UCSD-AML1 (cell line): ENCODE results near the gene GRIP2.

Experiments
- DNase-seq: peaks from one replicate; lab custom pipeline; 2025; ENCODE audit not compliant: unreplicated experiment; lab: John Stamatoyannopoulos, UW

Gene GRIP2

DNA sequence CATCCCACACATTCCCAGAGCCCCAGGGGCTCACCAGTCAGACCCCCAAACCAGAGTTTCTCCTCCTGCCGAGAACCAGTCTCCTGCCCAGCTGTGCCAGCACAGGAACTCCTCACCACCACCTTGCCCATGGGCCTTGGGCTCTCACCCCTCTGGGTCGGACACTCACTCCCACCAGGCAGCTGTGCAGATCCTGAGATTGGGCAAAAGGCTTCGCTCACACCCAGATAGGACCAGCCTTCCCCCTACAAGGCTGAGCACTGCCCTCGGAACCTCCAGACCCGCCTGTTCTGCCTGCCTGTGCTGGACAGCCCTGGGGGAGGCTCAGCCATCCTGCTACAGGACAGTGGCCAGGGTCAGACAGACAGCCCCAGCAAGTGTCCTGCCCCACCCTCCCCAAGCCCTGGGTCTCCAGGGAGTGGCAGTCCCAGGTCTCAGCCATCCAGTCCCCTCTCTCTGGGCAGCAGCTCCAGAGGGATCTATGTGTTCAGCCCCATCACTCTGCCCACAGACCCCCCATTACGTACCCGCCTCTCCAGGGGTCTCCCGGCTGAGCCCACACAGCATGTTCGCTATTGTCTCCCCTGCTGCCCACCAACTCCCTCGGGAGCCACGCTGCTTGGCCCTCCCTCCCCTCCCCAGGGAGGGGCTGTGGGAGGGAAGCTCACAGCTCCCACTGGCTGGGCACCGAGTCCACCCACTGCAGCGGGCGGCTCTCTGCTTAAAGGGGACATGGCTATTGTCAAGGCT, at the start of gene GRIP2:
GRIP2 (minus strand) TSS at position 601 of the 750 bp plus-strand sequence; CDS start at position 567, 34 bp downstream.
- no peak for DNase-seq

DNA sequence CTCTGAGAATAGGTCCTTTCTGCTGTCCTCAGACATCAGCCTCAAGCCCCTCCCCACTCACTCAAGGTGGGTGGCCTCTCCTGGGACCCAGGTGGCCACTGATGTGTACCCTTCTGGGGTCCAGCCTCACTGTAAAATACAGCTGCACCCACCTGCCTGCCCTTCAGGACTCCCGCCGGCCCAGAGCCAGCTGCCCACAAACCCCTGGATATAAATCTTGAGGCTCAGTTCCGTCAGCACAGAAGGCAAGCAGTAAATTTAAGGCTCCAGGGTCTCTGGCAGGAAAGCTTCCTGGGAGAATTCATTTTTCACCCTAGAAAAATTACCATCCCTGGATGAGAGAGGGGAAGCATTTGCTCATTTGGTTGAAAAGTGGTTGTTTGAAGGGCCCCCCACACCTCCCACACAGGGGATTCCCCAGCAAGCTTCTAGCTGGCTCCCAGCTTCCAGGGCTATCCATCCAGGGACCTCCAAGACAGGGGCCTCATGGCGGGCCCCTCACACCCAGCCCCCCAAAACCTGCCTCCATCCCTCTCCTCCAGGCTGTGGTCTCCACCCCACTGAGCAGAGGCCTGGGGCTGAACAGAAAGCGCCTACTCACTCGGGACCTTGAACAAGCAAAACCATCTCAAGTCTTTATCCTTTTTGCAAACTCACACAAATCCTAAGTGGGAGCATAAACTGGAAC, 48.4 kb upstream of the GRIP2 start:
- DNase-seq, result no peak

DNA sequence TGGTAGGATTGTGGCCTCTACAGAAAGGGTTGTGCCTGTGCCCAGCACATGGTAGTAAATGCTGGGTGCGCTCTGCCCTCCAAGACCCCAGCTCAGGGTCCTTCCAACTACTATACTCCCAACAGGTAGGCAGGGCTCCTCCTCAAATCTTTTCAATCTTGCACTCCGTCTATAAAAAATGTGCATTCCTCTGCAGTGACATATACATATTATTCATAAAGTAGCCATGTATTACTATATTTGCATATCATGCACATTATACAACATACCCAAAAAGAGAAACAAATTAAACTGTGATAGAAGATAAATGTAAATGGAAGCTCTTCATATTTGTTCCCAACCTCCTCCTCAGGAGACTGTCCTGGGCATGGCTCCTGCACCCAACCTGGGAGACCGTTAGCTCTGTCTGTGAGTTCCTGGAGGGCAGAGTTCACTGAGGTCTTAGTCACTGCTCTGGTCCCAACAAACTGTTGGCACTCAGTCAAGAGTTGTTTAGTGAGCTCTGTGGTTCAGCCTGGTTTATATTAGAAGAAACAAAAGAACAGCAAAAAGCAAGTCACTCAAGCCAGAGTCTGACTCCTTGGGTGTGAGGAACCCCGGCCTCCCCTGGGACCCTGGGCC, 47.7 kb upstream of the GRIP2 start:
- no peak for DNase-seq

DNA sequence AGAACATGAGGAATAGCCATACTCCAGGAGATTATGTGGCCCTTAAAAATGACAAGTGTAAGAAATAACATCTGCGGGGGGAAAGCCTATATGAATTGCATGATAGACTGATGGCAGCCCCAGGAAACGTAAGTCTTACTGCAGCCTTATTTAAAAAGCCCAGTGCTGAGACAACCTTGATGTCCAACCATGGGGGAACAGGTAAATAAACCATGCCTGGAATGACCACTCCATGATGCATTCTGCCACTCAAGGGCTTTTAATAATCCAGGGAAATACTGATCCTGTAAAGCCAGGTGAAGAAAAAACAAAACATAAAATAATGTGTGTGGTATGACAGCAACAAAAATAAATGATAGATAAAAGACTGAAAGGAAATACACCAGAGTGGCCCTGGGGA, 46.5 kb upstream of the GRIP2 start:
- no peak for DNase-seq

DNA sequence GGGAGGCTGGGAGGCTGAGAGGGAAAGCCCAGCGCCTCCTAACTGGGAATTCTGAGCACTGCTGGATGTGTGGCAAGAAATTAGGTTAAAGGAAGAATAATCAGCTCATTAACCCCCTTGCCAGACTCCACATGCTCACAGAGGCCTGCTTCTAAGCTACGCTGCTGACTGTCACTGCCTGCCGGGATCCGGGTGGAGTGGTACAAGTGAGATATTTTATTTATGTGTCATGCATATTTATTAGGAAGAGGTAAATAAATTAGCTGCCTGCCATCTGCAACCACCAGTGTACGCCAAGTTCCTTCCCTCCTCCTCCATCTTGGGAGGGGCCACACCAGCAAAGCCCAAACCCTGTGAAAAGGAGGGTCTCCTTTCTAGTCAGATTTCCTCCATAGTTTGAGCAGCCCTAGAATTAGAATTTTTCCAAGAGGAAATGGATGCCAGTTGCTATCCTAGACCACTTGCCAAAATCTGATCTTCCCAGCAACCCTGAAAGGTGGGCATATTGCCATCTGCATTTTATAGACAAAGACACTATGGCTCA, 43.5 kb upstream of the GRIP2 start:
- no peak for DNase-seq

DNA sequence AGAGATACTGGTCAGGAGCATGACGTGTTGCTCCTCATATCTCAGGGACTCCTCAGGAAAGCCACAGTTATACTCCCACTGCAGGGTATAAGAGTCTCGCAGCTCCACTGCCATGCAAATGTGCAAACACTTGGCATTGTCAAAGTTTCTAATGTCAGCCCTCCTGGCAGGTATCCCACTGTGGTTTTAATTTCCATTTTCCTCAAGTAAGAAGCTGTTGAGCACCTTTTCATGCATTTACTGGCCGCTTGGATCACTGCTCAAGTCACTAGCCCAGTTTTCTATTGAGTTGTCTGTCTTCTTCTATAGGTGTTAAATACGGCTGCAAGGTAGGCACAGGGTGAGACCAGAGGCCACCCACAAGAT, 41.9 kb upstream of the GRIP2 start:
- no peak for DNase-seq

DNA sequence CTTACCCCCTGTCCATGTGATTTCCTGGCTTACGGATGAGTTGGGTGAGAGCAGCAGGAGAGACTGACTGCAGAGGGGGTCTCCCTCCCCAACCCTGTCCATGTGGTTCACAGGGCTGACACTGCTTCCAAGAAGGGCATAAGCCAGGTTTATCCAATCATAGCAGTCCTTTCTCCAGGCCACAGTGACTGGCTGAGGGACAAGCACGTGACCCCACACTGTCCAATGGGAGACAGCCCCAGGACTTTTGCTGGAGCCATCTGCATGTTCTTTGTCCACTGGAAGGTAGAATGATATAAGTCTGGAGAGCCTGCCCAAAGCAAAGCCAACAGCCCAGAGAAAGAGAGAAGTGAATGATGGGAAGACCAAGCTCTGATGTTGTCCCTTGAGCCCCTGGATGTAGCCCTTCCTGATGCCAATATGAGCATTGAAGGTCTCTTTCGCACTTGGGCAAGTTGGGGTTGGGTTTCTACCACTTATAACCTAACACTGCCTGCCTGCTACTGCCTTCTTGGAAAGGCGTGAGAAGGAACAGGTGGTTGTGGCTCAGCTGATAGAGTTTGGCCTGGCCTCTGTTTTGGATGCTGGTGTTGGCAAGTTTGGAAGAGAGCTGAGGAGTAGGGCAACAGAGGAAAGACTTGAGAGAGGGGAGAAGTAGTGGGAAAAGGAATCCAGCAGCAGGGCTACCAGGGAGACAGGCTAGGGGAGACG, 41.3 kb upstream of the GRIP2 start:
- no peak for DNase-seq

DNA sequence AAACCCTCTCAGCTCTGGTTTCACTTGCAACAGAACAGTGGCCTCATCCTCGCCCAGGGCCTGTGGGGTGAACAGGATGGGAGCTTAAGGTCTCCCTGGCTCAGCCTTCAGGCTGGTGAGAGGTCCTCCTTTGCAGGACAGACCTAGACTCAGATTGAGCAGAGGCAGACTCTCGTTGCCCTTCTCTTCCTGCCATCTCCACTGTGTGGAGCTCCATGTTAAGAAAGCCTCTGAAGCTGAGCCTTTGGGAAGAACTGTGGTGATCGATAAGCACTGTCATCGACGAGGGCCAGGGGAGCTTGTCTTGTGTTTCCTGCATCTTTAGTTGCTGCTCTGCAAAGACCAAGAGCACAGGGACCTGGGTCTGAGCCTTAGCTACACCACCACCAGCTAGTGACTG, 37.8 kb upstream of the GRIP2 start:
- DNase-seq, result no peak

DNA sequence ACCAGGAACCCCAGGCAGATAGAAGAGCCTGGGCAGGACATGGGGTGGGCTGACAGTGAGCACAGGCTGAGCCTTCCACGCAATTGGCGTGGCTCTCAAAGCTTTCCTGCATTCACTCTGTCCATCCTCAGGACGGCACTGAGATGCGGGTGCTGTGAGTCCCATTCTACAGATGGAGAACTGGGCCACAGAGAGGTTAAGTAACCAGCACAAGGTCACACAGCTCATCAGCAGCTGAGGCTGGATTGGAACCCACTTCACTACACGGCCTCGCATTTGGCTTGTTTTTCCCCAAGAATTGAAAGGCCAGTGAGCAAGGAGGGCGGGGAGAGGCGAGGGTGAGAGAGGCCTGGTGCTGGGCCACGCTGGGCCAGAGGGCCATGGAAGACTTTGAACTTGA, 36.0 kb upstream of the GRIP2 start:
- DNase-seq, result no peak

DNA sequence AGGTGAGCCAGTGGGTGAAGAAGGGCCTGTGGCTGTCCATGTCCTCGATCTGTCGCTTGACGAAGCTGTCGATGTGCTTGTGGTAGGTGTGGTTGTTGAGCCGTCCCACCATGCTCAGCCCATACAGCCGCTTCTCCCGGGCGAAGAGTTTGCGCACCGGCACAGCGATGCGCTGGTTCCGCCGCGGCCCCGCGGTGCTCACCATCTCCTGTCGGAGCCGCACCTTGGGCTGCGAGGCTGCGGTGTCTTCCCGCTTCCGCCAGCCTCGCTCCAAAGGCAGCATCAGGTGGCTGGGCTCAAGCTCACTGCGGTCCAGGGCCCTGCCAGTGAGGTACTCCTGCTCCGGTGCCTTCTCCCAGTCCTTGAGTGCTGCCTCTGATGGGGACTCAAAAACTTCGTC, 34.0 kb upstream of the GRIP2 start:
- no peak for DNase-seq

DNA sequence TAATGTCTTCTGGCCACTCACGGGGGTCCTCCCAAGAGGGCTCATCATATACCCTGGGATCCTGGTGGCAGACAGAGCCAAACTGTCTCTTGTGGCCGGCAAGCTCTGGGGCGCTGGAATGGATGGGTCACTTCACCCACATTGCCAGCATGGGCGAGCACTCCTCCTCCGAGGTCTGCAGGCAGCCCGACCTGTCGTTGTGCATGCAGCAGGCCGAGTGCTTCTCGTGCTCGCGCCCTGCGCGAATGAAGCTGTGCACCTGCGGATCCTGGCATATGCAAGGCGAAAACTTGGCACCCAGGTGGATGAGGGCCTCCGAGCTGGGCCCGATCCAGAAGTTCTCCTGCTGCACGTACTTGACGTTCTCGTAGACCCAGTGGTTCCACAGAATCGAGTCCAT, 33.6 kb upstream of the GRIP2 start:
- no peak for DNase-seq

DNA sequence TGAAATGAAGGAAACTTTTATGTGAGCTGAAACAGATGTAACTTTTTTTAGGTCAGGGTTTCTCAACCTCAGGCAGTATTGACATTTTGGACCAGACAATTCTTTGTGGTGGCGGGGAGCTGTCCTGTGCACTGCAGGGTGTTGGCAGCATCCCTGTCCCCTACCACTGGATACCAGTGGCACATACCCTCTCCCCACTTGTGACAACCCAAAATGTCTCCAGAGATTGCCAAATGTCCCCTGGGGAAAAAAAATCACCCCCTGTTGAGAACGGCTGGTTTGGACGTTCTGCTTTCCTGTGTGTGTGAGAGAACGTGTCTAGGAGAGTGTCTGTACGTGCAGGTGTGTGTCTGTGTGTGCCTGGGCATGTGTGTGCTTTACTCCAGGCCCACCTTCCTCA, 30.7 kb upstream of the GRIP2 start:
- DNase-seq, result no peak

DNA sequence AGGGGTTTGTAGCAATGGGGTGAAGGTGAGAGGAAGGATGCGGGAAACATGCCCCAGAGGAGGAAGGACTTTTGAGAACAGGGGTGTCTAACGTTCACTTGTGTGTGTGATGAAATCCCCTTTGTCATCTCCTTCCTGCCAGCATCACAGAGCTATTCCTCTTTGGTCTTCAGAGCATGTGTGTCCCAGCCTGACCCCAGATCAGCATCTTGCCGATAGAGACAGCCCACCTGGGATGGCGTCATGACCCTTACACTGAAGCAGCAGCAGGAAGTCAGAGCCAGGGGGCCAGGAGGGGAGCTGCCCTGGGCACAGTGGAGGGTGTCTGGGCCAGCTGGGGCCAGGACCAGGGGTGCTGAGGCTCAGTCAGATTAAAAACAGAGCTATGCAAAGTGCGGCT, 29.9 kb upstream of the GRIP2 start:
- no peak for DNase-seq

DNA sequence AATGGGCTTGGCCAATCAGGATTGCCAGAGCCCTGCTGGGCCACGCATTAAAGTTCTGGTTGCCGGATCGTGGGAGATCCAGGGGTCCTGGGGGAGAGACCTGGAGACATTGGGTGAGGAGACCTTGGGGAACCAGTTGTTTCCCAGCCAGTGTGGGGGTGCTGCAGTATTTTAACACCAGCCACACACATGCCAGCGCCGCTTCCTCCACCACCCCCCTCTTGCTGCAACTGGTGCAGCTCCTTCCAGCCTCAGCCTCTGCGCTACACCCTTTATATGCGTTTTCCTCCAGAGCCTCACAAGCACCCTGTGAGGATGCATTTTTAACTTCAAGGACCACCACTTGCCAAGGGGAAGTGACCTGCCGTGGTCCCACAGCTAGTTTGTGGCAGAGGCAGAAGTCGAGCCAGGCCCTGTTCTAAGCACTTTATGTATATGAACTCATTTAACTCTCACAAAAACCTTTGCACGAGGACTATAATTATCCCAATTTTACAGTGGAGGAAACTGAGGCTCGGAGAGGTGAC, 29.4 kb upstream of the GRIP2 start:
- no peak for DNase-seq

DNA sequence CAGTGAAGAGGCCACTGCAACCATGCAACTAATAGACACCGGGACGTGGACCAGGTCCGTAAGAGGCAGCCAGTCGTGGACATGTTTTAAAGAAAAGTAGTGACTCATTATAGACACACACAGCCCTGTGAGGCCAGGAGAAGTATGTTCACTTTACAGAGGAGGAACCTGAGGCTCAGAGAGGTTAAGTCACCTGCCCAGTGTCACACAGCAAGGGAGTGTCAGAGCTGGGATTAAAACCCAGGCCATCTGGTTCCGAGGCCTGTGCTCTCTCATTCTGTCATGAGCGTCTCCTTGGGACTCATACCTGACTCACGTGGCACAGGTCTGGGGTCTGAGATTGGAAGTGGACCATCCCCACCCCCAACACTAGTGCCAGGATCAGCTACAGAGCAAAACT, 28.1 kb upstream of the GRIP2 start:
- DNase-seq, result no peak

DNA sequence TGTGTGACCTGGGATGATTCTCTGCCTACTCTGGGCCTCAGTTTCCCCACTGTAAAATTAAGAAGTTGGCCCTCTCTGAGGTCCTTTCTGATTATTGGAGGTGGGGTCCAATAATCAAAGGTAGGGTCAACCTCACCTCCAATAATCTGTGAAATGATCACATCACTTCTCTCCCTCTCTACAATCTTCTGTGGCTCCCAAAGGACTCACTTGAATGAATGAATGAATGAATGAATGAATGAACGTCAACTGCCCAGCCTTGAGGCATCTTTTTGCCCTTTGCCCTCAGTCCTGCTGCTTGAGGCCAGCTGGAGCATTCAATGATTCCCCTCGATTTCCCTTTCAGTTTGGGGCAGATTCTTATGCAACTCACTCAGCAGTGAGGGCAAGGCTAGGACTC, 26.7 kb upstream of the GRIP2 start:
- no peak for DNase-seq

DNA sequence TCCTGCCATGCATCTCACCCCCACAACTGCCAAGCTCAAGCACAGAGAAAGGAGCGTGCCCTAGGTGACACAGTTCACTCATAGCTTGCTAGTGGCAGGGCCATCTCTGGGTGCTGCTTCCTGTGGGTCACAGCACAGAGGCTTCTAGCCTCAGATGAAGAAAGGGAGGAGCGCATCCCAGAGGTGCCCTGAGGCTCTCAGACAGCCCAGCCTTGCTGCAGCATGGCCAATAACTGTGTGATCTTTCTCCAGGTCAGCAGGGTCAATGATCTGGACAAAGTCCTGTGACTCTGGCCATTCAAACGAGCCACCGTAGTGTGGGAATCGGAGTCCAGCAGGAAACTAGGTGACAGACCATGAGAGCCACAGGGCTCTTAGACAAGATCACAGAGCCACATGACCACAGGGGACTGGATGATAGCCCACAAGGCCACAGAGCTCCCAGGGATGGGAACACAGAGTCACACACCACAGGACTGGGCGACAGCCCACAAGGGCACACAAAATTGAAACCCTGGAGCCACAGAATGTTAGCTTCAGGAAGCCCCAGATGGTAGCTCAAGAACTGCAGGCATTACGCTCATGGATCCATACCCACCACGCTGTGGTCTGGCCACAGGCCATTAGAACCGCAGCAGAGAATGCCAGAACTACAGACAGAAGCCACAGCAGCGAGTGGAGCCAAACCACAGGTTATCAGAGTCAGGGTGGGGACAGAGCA, 25.9 kb upstream of the GRIP2 start:
- DNase-seq, result peak; percentile 25

DNA sequence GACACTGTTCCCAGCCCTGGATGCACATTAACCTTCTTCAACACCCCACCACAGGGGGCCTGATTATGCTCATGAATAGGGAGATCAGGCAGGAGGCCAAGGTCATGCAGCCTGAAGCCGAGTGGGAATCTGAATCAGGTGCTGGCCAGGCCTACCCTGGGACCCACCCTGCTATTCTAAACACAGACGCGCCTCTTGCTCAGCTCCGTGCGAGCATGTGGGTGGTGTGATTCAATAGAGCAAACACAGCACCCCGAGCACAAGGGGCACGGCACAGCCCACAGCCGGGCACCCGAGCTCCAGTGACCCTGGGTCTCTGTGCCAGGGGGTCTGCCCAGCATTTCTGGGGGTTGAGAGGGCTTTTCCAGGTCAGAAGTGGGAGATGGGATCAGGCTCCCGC, 24.6 kb upstream of the GRIP2 start:
- DNase-seq, result no peak

DNA sequence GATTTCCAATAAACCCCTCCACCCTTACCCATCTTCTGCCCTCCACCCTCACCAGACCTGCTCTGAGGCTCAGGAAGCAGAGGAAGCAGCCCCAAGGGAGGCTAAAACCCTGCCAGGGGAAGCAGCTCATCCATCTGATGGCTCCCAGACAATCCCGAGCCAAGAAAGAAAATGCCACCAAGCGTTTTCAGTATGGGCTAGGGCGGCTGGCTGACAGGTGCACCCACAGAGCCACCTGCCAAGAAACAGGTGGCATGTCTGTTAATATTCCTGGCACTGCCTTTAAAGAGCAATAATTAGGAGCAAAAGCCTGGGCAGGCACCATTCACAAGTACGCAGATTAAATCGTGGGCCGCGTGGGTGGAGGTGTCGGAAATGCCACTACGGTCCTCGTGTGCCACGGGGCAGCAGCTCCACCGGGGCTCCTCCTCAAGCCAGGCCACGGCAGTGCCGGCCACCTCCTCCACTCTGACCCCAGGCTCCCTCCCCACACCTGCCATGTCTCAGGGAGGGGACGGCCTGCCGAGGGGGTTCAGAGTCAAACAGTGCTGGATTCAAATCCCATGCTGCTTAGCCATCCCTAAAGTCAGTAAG, 23.9 kb upstream of the GRIP2 start:
- DNase-seq, result no peak
